Upper lobe of left lung (tissue), 4 donors: ENCODE data around the gene UBAC2.

Experiments
- CTCF ChIP-seq, 6 experiments: fragments of 450-650 bp in 4 of 6; fragments of 200-600 bp in 2 of 6; sonication (generic) in 2 of 6; IDR thresholded peaks; one replicate each; pipeline ENCODE4 v1.5.1; 2016 to 2019; ENCODE audit warnings: antibody characterized with exemption in 6 of 6
- EP300 ChIP-seq, 4 donors: sonication (generic); formaldehyde crosslinking; IDR thresholded peaks; one replicate each; pipeline ENCODE4 v1.5.1; 2017; ENCODE audit warnings: antibody characterized with exemption in 4 of 4, control low read depth in 2 of 4
- POLR2A ChIP-seq, 4 donors: fragments of 450-650 bp; IDR thresholded peaks; one replicate each; pipeline ENCODE4 v1.5.1; 2016 to 2017; ENCODE audit warnings: antibody characterized with exemption in 4 of 4, mild to moderate bottlenecking in 2 of 4

DNA sequence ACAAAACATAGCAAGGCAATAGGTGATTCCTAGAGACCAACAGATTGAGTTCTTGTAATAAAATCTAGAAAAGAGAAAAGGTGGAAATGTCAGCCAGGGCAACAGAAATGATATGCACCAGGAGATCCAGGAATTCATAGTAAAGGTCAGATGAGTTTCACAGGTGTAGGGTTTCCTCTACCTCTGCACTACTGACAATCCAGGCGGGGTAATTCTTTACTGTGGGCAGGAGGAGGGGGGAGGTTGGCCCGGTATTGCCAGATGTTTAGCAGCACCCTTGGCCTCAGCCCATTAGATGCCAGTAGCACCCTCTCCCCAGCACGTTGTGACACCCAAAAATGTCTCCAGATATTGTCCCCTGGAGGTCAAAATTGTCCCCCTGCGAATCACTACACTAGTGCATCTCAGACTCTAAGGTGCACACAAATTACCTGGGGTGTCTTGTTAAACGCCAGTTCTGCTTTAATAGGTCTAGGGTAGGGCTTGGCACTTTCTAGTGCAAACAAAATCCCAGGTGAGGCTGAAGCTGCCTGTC, 3.5 kb upstream of the UBAC2 start:
- no peak for TF ChIP-seq POLR2A (IDR thresholded peaks at IDR 0.05)
- no peak for TF ChIP-seq CTCF (IDR thresholded peaks at IDR 0.05)
- TF ChIP-seq EP300 (IDR thresholded peaks at IDR 0.05) = no peak
